GM18951 (cell line): Measurements from ENCODE around the gene TMPRSS11E.
"Not testable (repeated sequence)": the region's sequence is repeated elsewhere in the genome, so short reads cannot be mapped to it uniquely, and the experiment has no call there.

Experiments used
- POLR2A ChIP-seq: IDR thresholded peaks from 4 replicates; pipeline ENCODE4 v1.6.1; 2011; ENCODE audit warnings: mild to moderate bottlenecking; ENCODE audit not compliant: insufficient read length, insufficient read depth; ENCODE audit errors: extremely low read depth
- in situ Hi-C: fragments of 300-500 bp; cut with MboI; formaldehyde crosslinking; loops from one replicate; pipeline ENCODE4 v1.12.0; 2022; ENCODE audit warnings: low sequenced_read_pairs, mixed read lengths, inconsistent platforms; ENCODE audit not compliant: unreplicated experiment

TMPRSS11E gene

DNA sequence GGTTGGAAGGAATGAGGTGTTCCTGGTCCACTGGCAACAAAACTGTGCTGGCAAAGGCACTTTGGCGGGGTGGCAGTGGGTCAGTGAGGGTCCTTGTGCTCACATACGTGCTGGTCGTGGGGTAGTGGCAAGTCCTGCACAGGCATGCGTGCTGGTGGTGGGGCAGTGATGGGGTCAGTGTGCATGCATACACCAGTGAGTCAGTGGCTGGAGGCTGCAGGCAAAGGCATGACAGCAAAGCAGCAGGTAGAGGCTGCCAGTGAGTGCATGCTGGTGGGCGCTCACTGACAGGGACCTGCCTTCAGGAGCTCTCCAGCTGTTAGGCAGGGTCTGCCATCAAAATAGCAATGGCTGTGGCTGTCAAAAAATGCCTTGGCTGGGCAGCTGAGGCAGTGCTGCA lies 42.1 kb downstream of the TMPRSS11E start:
- in situ Hi-C loops, result loop anchor here (25.0 kb wide), 1 partner anchor 673 kb away; no protein-coding TSS in a partner anchor
- TF ChIP-seq POLR2A, result no peak

DNA sequence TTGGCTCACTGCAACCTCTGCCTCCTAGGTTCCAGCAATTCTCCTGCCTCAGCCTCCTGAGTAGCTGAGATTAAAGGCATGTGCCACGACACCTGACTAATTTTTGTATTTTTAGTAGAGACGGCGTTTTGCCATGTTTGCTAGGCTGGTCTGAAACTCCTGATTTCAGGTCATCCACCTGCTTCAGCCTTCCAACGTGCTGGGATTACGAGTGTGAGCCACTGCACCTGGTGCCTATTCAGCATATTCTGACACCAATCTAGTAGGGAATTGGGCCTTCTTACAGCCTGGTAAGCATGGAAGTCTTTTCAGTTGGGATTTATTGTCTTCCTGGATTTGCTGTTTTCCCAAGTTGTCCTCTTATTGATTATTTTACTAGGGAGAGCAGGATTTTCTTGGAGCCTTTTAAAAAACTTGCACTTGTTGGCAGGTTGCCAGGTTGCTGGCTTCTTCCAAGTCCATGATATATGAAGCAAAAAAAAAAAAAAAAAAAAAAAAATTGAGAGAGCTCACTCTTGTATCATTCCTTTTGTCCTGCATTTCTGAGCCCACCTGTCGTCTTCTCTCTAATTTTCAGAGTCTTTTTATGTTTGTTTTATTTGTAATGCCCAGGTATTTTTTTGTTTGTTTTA lies 43.7 kb downstream of the TMPRSS11E start:
- in situ Hi-C loops, result loop anchor here (25.0 kb wide), 1 partner anchor 671 kb away; no protein-coding TSS in a partner anchor
- no peak for TF ChIP-seq POLR2A

DNA sequence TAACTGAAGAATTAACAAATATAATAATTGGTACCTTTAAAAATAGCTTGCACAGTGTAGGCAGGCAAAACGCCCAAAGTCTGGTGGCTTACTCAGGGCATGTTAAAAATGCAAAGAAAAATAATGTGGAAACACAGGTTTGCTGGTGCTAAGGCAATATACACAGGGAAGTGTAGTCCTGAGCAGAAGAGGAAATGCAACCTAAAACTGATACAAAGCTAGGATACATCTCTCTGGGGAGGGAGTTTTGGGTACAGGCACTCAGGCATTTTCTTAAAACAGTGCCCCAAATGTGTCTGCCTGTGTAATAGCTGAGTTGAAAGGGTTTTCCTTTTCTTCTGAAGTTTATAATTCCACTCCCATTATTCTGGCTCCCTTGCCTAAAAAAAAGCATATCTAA lies 47.4 kb downstream of the TMPRSS11E start:
- in situ Hi-C loops, result loop anchor here (25.0 kb wide), 1 partner anchor 668 kb away; no protein-coding TSS in a partner anchor
- TF ChIP-seq POLR2A, result no peak

DNA sequence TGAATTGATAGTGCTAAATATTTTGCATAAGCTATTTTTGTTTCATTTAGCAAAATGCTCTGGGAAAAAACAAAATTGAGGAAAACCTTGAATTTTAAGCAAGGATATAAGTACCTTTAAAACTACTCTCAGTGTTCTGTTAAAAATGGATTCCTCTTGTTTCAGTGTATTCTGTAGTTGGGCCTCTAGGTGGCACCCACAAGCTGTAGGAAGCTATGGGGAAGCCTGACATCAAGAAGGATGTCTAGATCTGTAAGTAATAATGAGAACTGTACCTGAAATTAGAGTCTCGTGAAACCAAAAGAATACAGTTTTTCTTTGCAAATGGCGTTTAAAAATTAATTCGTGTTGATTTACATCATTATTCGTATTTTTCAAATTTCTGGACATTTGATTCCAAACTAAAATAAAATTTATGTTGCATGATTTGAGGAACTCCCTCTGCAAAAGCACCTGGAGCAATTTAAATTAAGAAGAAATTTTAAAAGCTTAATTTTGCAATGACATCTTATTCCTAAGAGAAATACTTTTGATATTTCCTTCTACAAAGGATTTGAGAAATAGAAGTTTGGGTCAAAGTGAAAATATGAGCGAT lies 51.2 kb downstream of the TMPRSS11E start:
- TF ChIP-seq POLR2A, result no peak
- in situ Hi-C loops, result loop anchor here (25.0 kb wide), 1 partner anchor 664 kb away; no protein-coding TSS in a partner anchor

DNA sequence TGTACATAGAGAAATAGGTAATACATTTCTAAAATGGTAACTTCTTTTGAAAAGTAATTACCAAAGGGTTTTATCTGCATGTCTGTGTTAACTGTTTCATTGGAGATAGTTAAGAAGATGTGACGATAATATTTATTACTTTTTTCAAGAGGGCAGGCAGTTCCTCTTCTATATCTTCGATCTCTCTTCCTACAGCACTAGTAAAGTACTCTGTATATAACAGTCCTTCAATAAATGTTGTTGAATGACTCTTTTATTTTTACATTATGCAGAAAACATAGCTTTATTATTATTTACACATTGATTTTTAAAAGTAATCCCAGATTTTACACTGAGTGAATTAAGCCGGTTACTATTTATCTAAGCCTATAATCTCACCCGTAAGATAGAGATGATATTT lies 51.8 kb downstream of the TMPRSS11E start:
- no peak for TF ChIP-seq POLR2A
- in situ Hi-C loops, result loop anchor here (25.0 kb wide), 1 partner anchor 663 kb away; no protein-coding TSS in a partner anchor

DNA sequence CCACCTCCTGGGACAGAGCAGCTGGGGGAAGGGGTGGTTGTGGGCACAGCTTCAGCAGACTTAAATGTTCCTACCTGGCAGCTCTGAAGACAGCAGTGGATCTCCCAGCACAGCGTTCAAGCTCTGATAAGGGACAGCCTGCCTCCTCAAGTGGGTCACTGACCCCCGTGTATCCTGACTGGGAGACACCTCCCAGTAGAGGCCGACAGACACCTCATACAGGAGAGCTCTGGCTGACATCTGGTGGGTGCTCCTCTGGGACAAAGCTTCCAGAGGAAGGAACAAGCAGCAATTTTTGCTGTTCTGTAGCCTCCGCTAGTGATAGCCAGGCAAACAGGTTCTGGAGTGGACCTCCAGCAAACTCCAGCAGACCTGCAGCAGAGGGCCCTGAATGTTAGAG lies 56.2 kb downstream of the TMPRSS11E start:
- in situ Hi-C loops, result not testable (repeated sequence)

DNA sequence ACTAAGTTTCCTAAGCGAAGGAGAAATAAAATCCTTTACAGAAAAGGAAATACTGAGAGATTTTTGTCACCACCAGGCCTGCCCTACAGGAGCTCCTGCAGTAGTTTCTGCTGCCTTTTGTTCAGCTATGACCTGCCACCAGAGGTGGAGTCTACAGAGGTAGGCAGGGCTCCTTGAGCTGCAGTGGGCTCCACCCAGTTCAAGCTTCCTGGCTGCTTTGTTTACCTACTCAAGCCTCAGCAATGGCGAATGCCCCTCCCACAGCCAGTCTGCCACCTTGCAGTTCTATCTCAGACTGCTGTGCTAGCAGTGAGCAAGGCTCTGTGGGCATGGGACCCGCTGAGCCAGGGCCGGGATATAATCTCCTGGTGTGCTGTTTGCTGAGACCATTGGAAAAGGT lies 57.6 kb downstream of the TMPRSS11E start:
- in situ Hi-C loops, result loop anchor here (5.0 kb wide), 1 partner anchor 122 kb away; no protein-coding TSS in a partner anchor

DNA sequence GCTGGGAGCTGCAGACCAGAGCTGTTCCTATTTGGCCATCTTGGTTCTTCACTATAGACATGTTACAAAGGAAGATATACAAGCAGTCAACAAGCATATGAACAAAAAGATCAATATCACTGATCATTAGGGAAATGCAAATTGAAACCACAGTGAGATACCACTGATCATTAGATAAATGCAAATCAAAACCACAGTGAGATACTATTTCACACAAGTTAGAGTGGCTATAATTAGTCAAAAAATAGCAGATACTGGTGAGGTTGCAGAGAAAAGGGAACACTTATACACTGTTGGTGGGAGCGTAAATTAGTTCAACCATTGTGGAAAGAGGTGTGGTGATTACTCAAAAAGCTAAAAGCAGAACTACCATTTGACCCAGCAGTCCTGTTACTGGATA lies 58.2 kb downstream of the TMPRSS11E start:
- in situ Hi-C loops, result loop anchor here (5.0 kb wide), 1 partner anchor 122 kb away; no protein-coding TSS in a partner anchor

DNA sequence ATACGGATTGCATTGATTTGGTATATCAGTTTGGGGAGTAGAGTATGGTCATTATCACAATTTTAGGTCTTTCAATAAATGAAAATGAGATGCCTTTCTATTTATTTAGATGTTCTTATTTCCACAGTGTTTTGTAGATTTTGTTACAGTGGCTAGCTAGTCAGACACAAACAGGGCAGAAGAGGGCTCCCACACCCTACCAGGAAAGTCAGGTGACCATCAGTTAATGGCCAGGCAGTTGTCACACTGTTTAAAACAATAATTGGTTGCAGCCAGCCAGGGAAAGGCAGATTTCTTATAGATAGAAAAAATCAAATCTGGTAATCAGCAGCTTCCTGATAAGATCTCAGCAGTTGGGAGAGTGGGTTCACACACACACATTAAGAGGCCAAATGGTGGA lies 71.6 kb downstream of the TMPRSS11E start:
- in situ Hi-C loops, result no loop called here
- no peak for TF ChIP-seq POLR2A

DNA sequence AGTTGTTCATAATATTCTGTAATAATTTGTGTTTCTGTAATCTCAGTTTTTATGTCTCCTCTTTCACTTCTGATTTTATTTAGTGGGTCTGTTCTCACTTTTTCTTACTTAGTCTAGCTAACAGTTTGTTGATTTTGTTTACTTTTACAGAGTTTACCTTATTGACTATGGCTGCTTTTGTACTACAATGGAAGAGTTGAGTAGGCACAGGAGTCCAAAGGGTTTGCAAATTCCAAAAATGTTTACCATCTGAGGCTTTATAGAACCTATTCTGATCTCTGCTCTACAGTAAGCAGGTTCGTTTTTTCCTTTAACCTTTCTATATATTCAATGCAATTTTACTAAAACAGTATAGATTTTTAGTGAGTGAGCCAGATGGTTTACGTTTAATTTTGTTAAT lies 73.7 kb downstream of the TMPRSS11E start:
- in situ Hi-C loops, result no loop called here
- TF ChIP-seq POLR2A, result no peak

DNA sequence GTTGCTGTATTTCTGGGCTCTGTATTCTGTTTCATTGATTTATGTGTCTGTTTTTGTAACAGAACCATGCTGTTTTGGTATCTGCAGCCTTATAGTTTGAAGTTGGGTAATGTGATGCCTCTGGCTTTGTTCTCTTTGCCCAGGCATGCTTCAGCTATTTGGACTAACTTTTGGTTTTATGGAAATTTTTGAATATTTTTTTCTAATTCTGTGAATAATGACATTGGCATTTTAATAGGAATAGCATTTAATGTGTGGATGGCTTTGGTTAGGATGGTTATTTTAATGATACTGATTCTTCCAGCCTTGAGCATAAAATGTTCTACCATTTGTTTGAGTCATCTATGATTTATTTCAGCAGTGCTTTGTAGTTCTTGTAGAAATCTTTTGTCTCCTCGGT lies 75.0 kb downstream of the TMPRSS11E start:
- in situ Hi-C loops, result not testable (repeated sequence)

DNA sequence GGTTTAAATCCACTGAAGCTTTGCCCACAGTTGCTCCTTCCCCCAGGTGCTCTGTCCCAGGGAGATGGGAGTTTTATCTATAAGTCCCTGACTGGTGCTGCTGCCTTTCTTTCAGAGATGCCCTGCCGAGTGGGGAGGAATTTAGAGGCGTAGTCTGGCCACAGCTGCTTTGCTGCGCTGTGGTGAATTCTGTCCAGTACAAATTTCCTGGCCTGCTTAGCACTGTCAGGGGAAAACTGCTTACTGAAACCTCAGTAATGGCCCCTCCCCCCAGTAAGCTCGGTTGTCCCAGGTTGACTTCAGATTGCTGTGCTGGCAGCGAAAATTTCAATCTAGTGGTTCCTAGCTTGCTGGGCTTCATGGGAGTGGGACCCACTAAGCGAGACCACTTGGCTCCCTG lies 88.7 kb downstream of the TMPRSS11E start:
- no peak for TF ChIP-seq POLR2A
- in situ Hi-C loops, result no loop called here

DNA sequence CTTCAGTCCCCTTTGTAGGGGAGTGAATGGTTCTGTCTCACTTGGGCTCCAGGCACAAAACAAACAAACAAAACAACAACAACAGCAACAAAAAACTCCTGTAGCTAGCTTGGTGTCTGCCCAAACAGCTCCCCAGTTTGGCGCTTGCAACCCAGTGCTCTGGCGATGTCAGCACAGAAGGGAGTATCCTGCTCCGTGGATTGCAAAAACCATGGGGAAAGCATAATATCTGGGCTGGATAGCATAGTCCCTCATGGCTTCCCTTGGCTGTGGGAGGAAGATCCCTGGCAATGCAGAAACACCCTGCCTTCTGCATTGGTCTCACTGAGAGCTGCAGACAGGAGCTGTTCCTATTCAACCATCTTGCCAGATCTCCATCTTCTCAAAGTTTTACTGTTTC lies 89.1 kb downstream of the TMPRSS11E start:
- TF ChIP-seq POLR2A, result no peak
- in situ Hi-C loops, result no loop called here

DNA sequence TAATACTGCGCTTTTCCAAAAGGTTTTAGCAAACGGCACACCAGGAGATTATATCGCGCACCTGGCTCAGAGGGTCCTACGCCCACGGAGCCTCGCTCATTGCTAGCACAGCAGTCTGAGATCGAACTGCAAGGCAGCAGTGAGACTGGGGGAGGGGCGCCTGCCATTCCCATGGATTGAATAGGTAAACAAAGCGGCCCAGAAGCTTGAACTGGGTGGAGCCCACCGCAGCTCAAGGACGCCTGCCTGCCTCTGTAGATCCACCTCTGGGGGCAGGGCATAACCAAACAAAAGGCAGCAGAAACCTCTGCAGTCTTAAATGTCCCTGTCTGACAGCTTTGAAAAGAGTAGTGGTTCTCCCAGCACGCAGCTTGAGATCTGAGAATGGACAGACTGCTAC lies 95.5 kb downstream of the TMPRSS11E start:
- in situ Hi-C loops, result not testable (repeated sequence)
